ENCODE data around the gene PARVB.

- TF ChIP-seq, protein P1, sequence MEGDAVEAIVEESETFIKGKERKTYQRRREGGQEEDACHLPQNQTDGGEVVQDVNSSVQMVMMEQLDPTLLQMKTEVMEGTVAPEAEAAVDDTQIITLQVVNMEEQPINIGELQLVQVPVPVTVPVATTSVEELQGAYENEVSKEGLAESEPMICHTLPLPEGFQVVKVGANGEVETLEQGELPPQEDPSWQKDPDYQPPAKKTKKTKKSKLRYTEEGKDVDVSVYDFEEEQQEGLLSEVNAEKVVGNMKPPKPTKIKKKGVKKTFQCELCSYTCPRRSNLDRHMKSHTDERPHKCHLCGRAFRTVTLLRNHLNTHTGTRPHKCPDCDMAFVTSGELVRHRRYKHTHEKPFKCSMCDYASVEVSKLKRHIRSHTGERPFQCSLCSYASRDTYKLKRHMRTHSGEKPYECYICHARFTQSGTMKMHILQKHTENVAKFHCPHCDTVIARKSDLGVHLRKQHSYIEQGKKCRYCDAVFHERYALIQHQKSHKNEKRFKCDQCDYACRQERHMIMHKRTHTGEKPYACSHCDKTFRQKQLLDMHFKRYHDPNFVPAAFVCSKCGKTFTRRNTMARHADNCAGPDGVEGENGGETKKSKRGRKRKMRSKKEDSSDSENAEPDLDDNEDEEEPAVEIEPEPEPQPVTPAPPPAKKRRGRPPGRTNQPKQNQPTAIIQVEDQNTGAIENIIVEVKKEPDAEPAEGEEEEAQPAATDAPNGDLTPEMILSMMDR (IDR thresholded peaks at IDR 0.05; ENCODE audit: low read depth, low read length): no peak
- no peak for TF ChIP-seq POLR2A (IDR thresholded peaks at IDR 0.05; ENCODE audit: extremely low read depth, insufficient read length)
These were observed 147.5 kb downstream of the PARVB start for GRCh38 chr22:44171561-44171960.
